Measurements from ENCODE around the gene KCNQ2. TPM values are rescaled to one million over a fixed set of nuclear protein-coding genes. Genes with fewer than 3 reads are reported as not detected.

Gene KCNQ2
- total RNA-seq, 1 experiment from 2014 or later, result 0.38 TPM

- TF ChIP-seq CTCF (IDR thresholded peaks at IDR 0.05; ENCODE audit: unreplicated experiment), result no peak
- CTCF ChIA-PET, result interaction anchor here (0.6 to 1.8 kb wide), 4 partner anchors 14 to 490 kb away, joined by 3 to 7 read pairs (median 4); no protein-coding TSS in a partner anchor
- peaks cover 64% of the 10 kb centered on the region for H3K27me3 Mint-ChIP-seq (ENCODE audit: unreplicated experiment)
- no peaks in the 10 kb centered on the region for H3K9me3 Mint-ChIP-seq (ENCODE audit: low read depth, unreplicated experiment)
- BruUV-seq (replicated peaks), result no TSS peak
- DNase-seq, result no peak
- H3K27ac Mint-ChIP-seq (ENCODE audit: unreplicated experiment), result no peak overlapping the region
- intact Hi-C loops (cut with micrococcal nuclease; ENCODE audit: unreplicated experiment), result no loop called here
- H3K4me3 Mint-ChIP-seq (ENCODE audit: low read depth, unreplicated experiment), result no peak overlapping the region
- peaks cover 5% of the 10 kb centered on the region for H3K36me3 Mint-ChIP-seq (ENCODE audit: insufficient read depth, unreplicated experiment)
- no peaks in the 10 kb centered on the region for H3K4me1 Mint-ChIP-seq (ENCODE audit: low read depth, unreplicated experiment)
These were observed 114.2 kb downstream of the KCNQ2 start for GRCh38 chr20:63357921-63358905.

DNA sequence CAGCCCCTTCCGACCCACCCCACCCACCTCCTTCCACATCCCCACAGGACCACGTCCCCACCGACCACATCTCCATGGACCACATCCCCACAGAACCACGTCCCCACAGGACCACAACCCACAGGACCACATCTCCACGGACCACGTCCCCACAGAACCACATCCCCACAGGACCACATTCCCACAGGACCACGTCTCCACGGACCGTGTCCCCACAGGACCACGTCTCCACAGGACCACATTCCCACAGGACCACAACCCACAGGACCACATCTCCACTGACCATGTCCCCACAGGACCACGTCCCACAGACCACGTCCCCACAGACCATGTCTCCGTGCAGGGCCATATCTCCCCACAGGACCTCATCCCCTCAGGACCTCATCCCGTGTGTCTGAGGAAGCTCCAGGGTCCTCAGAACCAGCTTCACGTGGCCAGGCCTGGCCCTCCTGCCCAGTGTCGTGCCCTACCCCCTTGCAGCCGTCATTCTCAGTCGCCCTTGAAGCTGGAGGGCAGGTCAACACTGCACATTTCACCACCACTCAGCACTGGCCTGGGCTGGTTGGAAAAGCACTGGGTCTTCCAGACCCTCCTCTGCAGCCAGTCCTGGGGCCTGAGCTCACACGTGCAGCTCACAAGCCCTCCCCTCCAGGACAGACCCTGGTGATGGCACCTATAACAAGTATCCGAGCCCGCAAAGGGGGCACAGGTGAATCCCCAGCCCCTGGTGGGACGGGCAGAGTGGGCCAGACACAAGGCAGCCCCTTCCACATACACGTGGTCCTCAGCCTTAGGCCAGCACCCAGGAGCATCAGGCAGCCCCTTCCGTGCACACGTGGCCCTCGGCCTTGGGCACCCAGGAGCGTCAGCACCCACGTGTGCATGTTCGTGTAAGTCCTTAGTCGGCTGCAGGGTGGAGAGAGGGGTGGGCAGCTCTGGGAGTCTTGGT lies 115.2 kb downstream of the KCNQ2 start:
- Mint-ChIP-seq H3K4me1 (ENCODE audit: low read depth, unreplicated experiment) (no peaks in the 10 kb centered on the region), H3K27ac (ENCODE audit: unreplicated experiment) (no peak overlapping the region), H3K36me3 (ENCODE audit: insufficient read depth, unreplicated experiment) (peaks cover 5% of the 10 kb centered on the region), H3K27me3 (ENCODE audit: unreplicated experiment) (peaks cover 53% of the 10 kb centered on the region), H3K4me3 (ENCODE audit: low read depth, unreplicated experiment) (no peak overlapping the region), H3K9me3 (ENCODE audit: low read depth, unreplicated experiment) (peaks cover 2% of the 10 kb centered on the region)
- no peak for TF ChIP-seq CTCF (IDR thresholded peaks at IDR 0.05; ENCODE audit: unreplicated experiment)
- no TSS peak for BruUV-seq (replicated peaks)
- CTCF ChIA-PET, result interaction anchor here (0.6 to 1.8 kb wide), 4 partner anchors 13 to 491 kb away, joined by 3 to 7 read pairs (median 4); no protein-coding TSS in a partner anchor
- intact Hi-C loops (cut with micrococcal nuclease; ENCODE audit: unreplicated experiment), result no loop called here
- no peak for DNase-seq

GRCh38 chr20:63356511-63356910 lies 115.9 kb downstream of the KCNQ2 start:
- no peak for DNase-seq
- peaks cover 2% of the 10 kb centered on the region for H3K9me3 Mint-ChIP-seq (ENCODE audit: low read depth, unreplicated experiment)
- CTCF ChIA-PET, result no interaction called here
- TF ChIP-seq CTCF (IDR thresholded peaks at IDR 0.05; ENCODE audit: unreplicated experiment), result no peak
- no peak overlapping the region for H3K27ac Mint-ChIP-seq (ENCODE audit: unreplicated experiment)
- peaks cover 48% of the 10 kb centered on the region for H3K27me3 Mint-ChIP-seq (ENCODE audit: unreplicated experiment)
- H3K36me3 Mint-ChIP-seq (ENCODE audit: insufficient read depth, unreplicated experiment), result peaks cover 5% of the 10 kb centered on the region
- no peaks in the 10 kb centered on the region for H3K4me1 Mint-ChIP-seq (ENCODE audit: low read depth, unreplicated experiment)
- H3K4me3 Mint-ChIP-seq (ENCODE audit: low read depth, unreplicated experiment), result no peak overlapping the region
- intact Hi-C loops (cut with micrococcal nuclease; ENCODE audit: unreplicated experiment), result no loop called here
- BruUV-seq (replicated peaks), result no TSS peak

GRCh38 chr20:63355781-63356295 lies 116.6 kb downstream of the KCNQ2 start:
- no TSS peak for BruUV-seq (replicated peaks)
- no peaks in the 10 kb centered on the region for H3K4me1 Mint-ChIP-seq (ENCODE audit: low read depth, unreplicated experiment)

More at GRCh38 chr20:63355781-63356295, 116.6 kb downstream of the KCNQ2 start:
- peaks cover 48% of the 10 kb centered on the region for H3K27me3 Mint-ChIP-seq (ENCODE audit: unreplicated experiment)
- CTCF ChIA-PET, result no interaction called here
- H3K27ac Mint-ChIP-seq (ENCODE audit: unreplicated experiment), result no peak overlapping the region
- H3K4me3 Mint-ChIP-seq (ENCODE audit: low read depth, unreplicated experiment), result no peak overlapping the region
- no peak for DNase-seq
- H3K9me3 Mint-ChIP-seq (ENCODE audit: low read depth, unreplicated experiment), result peaks cover 2% of the 10 kb centered on the region
- H3K36me3 Mint-ChIP-seq (ENCODE audit: insufficient read depth, unreplicated experiment), result peaks cover 8% of the 10 kb centered on the region
- intact Hi-C loops (cut with micrococcal nuclease; ENCODE audit: unreplicated experiment), result no loop called here
- no peak for TF ChIP-seq CTCF (IDR thresholded peaks at IDR 0.05; ENCODE audit: unreplicated experiment)
